ENCODE results near the gene HS6ST2. TPM values are rescaled to one million over a fixed set of nuclear protein-coding genes. Genes with fewer than 3 reads are reported as not detected.

HS6ST2 gene
- total and polyA plus RNA-seq, 4 experiments from 2014 or later, result not detected

- DNase-seq, result no peak
- Histone ChIP-seq H3K4me1 (ENCODE audit: insufficient read depth, low read length) (no peaks in the 10 kb centered on the region), H3K4me3 (ENCODE audit: low read length in 2 of 2) (no peak overlapping the region), H3K36me3 (ENCODE audit: insufficient read depth, low read length) (no peaks in the 10 kb centered on the region), H3K9me3 (ENCODE audit: control insufficient read depth in 1 of 2, low read length in 2 of 2) (no peaks in the 10 kb centered on the region), H3K27me3 (ENCODE audit: insufficient read depth, low read length) (no peaks in the 10 kb centered on the region), H3K27ac (ENCODE audit: low read depth, low read length) (no peak overlapping the region)
- intact Hi-C loops (cut with micrococcal nuclease), result no loop called here
- Mint-ChIP-seq H3K4me3 (no peak overlapping the region), H3K4me1 (no peaks in the 10 kb centered on the region), H3K27me3 (no peaks in the 10 kb centered on the region), H3K27ac (no peak overlapping the region), H3K9me3 (no peaks in the 10 kb centered on the region), H3K36me3 (no peaks in the 10 kb centered on the region)
- ChIA-PET CTCF (ENCODE audit: partially characterized antibody) (no interaction called here), POLR2A (ENCODE audit: partially characterized antibody) (no interaction called here)
Observed at GRCh38 chrX:132766452-132766851, 192.0 kb downstream of the HS6ST2 start.

GRCh38 chrX:132763528-132763927, 194.9 kb downstream of the HS6ST2 start:
- no peaks in the 10 kb centered on the region for H3K9me3 ChIP-seq (ENCODE audit: control insufficient read depth in 1 of 2, low read length in 2 of 2)
- H3K36me3 Mint-ChIP-seq, result no peaks in the 10 kb centered on the region
- intact Hi-C loops (cut with micrococcal nuclease), result no loop called here
- no peak for DNase-seq
- H3K27ac ChIP-seq (ENCODE audit: low read depth, low read length), result no peak overlapping the region
- ChIA-PET POLR2A (ENCODE audit: partially characterized antibody) (no interaction called here), CTCF (ENCODE audit: partially characterized antibody) (no interaction called here)
- no peak overlapping the region for H3K27ac Mint-ChIP-seq
- no peaks in the 10 kb centered on the region for H3K27me3 Mint-ChIP-seq
- no peak overlapping the region for H3K4me3 Mint-ChIP-seq
- no peaks in the 10 kb centered on the region for H3K4me1 ChIP-seq (ENCODE audit: insufficient read depth, low read length)
- H3K4me3 ChIP-seq (ENCODE audit: low read length in 2 of 2), result no peak overlapping the region
- no peaks in the 10 kb centered on the region for H3K4me1 Mint-ChIP-seq
- H3K27me3 ChIP-seq (ENCODE audit: insufficient read depth, low read length), result no peaks in the 10 kb centered on the region
- no peaks in the 10 kb centered on the region for H3K9me3 Mint-ChIP-seq
- H3K36me3 ChIP-seq (ENCODE audit: insufficient read depth, low read length), result no peaks in the 10 kb centered on the region

- Histone ChIP-seq H3K27me3 (ENCODE audit: insufficient read depth, low read length) (no peaks in the 10 kb centered on the region), H3K4me1 (ENCODE audit: insufficient read depth, low read length) (no peaks in the 10 kb centered on the region), H3K9me3 (ENCODE audit: control insufficient read depth in 1 of 2, low read length in 2 of 2) (no peaks in the 10 kb centered on the region), H3K4me3 (ENCODE audit: low read length in 2 of 2) (no peak overlapping the region), H3K27ac (ENCODE audit: low read depth, low read length) (no peak overlapping the region), H3K36me3 (ENCODE audit: insufficient read depth, low read length) (no peaks in the 10 kb centered on the region)
- H3K4me3 Mint-ChIP-seq, result no peak overlapping the region
- H3K36me3 Mint-ChIP-seq, result no peaks in the 10 kb centered on the region
- no peaks in the 10 kb centered on the region for H3K9me3 Mint-ChIP-seq
- H3K27me3 Mint-ChIP-seq, result no peaks in the 10 kb centered on the region
- CTCF ChIA-PET (ENCODE audit: partially characterized antibody), result no interaction called here
- intact Hi-C loops (cut with micrococcal nuclease), result no loop called here
- no peaks in the 10 kb centered on the region for H3K4me1 Mint-ChIP-seq
- POLR2A ChIA-PET (ENCODE audit: partially characterized antibody), result no interaction called here
- no peak overlapping the region for H3K27ac Mint-ChIP-seq
- no peak for DNase-seq
Observed at GRCh38 chrX:132758759-132759158, 199.7 kb downstream of the HS6ST2 start.

GRCh38 chrX:132757066-132757623, 201.3 kb downstream of the HS6ST2 start:
- no peaks in the 10 kb centered on the region for H3K27me3 ChIP-seq (ENCODE audit: insufficient read depth, low read length)
- Mint-ChIP-seq H3K4me1 (no peaks in the 10 kb centered on the region), H3K9me3 (no peaks in the 10 kb centered on the region), H3K4me3 (no peak overlapping the region), H3K36me3 (no peaks in the 10 kb centered on the region), H3K27ac (no peak overlapping the region), H3K27me3 (no peaks in the 10 kb centered on the region)
- H3K9me3 ChIP-seq (ENCODE audit: control insufficient read depth in 1 of 2, low read length in 2 of 2), result no peaks in the 10 kb centered on the region
- H3K4me1 ChIP-seq (ENCODE audit: insufficient read depth, low read length), result no peaks in the 10 kb centered on the region
- no peak overlapping the region for H3K27ac ChIP-seq (ENCODE audit: low read depth, low read length)
- intact Hi-C loops (cut with micrococcal nuclease), result no loop called here
- ChIA-PET POLR2A (ENCODE audit: partially characterized antibody) (no interaction called here), CTCF (ENCODE audit: partially characterized antibody) (no interaction called here)
- no peaks in the 10 kb centered on the region for H3K36me3 ChIP-seq (ENCODE audit: insufficient read depth, low read length)
- no peak overlapping the region for H3K4me3 ChIP-seq (ENCODE audit: low read length in 2 of 2)
- DNase-seq, result no peak

GRCh38 chrX:132756439-132756838, 202.0 kb downstream of the HS6ST2 start:
- ChIA-PET CTCF (ENCODE audit: partially characterized antibody) (no interaction called here), POLR2A (ENCODE audit: partially characterized antibody) (no interaction called here)
- Mint-ChIP-seq H3K36me3 (no peaks in the 10 kb centered on the region), H3K9me3 (no peaks in the 10 kb centered on the region), H3K27ac (no peak overlapping the region), H3K27me3 (no peaks in the 10 kb centered on the region), H3K4me1 (no peaks in the 10 kb centered on the region), H3K4me3 (no peak overlapping the region)
- Histone ChIP-seq H3K9me3 (ENCODE audit: control insufficient read depth in 1 of 2, low read length in 2 of 2) (no peaks in the 10 kb centered on the region), H3K27me3 (ENCODE audit: insufficient read depth, low read length) (no peaks in the 10 kb centered on the region), H3K36me3 (ENCODE audit: insufficient read depth, low read length) (no peaks in the 10 kb centered on the region), H3K27ac (ENCODE audit: low read depth, low read length) (no peak overlapping the region), H3K4me1 (ENCODE audit: insufficient read depth, low read length) (no peaks in the 10 kb centered on the region), H3K4me3 (ENCODE audit: low read length in 2 of 2) (no peak overlapping the region)
- intact Hi-C loops (cut with micrococcal nuclease), result no loop called here
- no peak for DNase-seq

- Mint-ChIP-seq H3K4me3 (no peak overlapping the region), H3K9me3 (no peaks in the 10 kb centered on the region), H3K36me3 (no peaks in the 10 kb centered on the region), H3K27ac (no peak overlapping the region), H3K4me1 (peaks cover 0 to 8% (median 2%) of the 10 kb centered on the region in 4 donors), H3K27me3 (no peaks in the 10 kb centered on the region)
- CTCF ChIA-PET (ENCODE audit: partially characterized antibody), result no interaction called here
- Histone ChIP-seq H3K9me3 (ENCODE audit: control insufficient read depth in 1 of 2, low read length in 2 of 2) (no peaks in the 10 kb centered on the region), H3K27ac (ENCODE audit: low read depth, low read length) (no peak overlapping the region), H3K36me3 (ENCODE audit: insufficient read depth, low read length) (no peaks in the 10 kb centered on the region), H3K4me1 (ENCODE audit: insufficient read depth, low read length) (no peaks in the 10 kb centered on the region), H3K4me3 (ENCODE audit: low read length in 2 of 2) (no peak overlapping the region), H3K27me3 (ENCODE audit: insufficient read depth, low read length) (no peaks in the 10 kb centered on the region)
- POLR2A ChIA-PET (ENCODE audit: partially characterized antibody), result no interaction called here
- DNase-seq, result no peak
- intact Hi-C loops (cut with micrococcal nuclease), result no loop called here
Observed at GRCh38 chrX:132751063-132751690, 207.3 kb downstream of the HS6ST2 start.

- Mint-ChIP-seq H3K4me3 (no peak overlapping the region), H3K36me3 (no peaks in the 10 kb centered on the region), H3K27ac (no peak overlapping the region), H3K27me3 (no peaks in the 10 kb centered on the region), H3K9me3 (no peaks in the 10 kb centered on the region), H3K4me1 (peaks cover 0 to 8% (median 2%) of the 10 kb centered on the region in 4 donors)
- intact Hi-C loops (cut with micrococcal nuclease), result no loop called here
- H3K27me3 ChIP-seq (ENCODE audit: insufficient read depth, low read length), result no peaks in the 10 kb centered on the region
- no peaks in the 10 kb centered on the region for H3K9me3 ChIP-seq (ENCODE audit: control insufficient read depth in 1 of 2, low read length in 2 of 2)
- ChIA-PET CTCF (ENCODE audit: partially characterized antibody) (interaction anchor here (1.3 kb wide), 1 partner anchor 10 kb away, joined by 3 read pairs; no protein-coding TSS in a partner anchor), POLR2A (ENCODE audit: partially characterized antibody) (no interaction called here)
- no peak overlapping the region for H3K27ac ChIP-seq (ENCODE audit: low read depth, low read length)
- H3K4me3 ChIP-seq (ENCODE audit: low read length in 2 of 2), result no peak overlapping the region
- DNase-seq, result no peak
- no peaks in the 10 kb centered on the region for H3K4me1 ChIP-seq (ENCODE audit: insufficient read depth, low read length)
- H3K36me3 ChIP-seq (ENCODE audit: insufficient read depth, low read length), result no peaks in the 10 kb centered on the region
Observed at GRCh38 chrX:132750331-132751062, 207.9 kb downstream of the HS6ST2 start.

Data from CD4-positive, alpha-beta memory T cell (primary cell).